ENCODE results near the gene SUPT20H.

The SUPT20H gene

GRCh38 chr13:36999054-36999714 is 60.3 kb downstream of the SUPT20H start, which contains the start of gene ALG5:
ALG5 (minus strand) TSS chr13:36999340; CDS start chr13:36999300, 40 bp downstream.
- DNase-seq (ENCODE audit: low read depth) = peak; percentile 96

DNA sequence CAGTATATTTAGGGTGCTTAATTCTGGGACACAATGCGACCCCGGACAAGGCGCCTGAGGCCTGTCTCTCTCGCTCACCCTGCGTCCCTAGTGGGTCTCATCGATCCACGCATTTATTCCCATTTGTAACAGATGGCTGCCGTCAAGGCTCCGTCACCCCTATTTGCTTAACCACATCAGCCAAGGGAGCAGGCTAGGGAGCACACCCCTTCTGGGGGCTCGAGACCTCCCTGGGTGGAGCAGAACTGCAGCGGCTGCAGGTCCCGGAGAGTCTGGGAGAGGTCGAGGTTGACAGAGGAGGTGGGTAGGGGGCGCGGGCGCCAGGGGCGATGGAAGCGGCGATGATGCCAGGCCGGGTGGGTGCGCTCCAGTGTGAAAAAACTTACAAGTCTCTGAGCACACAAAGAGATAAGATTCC is 60.9 kb downstream of the SUPT20H start:
- peak; percentile 6 for DNase-seq (ENCODE audit: low read depth)

GRCh38 chr13:36997716-36998427 is 61.6 kb downstream of the SUPT20H start:
- no peak for DNase-seq (ENCODE audit: low read depth)

GRCh38 chr13:36992362-36992761 is 67.1 kb downstream of the SUPT20H start:
- no peak for DNase-seq (ENCODE audit: low read depth)

DNA sequence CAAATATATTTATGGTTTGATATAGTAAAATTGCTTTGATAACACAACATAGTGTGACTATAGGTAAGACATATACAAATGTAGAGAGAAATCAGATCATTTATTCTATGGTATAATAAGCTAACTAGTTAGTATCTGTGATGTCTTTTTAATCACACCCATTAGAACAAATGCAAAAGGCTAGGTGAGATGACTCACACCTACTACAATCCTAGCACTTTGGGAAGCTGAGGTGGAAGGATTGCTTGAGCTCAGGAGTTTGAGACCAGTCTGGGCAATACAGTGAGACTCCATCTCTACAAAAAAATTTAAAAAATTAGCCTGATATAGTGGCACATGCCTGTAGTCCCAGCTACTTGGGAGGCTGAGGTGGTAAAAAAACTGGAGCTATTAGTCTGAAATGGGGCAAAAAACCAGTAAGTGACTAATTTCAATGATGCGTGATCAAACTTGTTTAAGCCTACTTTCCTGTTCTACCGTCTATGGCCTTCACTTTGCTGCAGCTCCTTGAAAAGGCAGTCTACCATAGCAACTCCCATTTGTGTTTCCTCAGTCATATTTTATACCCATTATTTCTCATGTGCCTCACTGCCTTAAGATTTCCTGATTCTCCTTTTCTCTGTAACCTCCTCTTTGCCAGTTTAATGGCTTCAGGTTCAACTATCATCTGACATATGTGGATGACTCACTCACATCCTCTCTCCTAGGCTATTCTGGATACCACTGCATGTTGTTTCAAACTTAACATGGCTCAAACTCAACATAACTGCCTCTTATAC is 72.8 kb downstream of the SUPT20H start:
- no peak for DNase-seq (ENCODE audit: low read depth)

DNA sequence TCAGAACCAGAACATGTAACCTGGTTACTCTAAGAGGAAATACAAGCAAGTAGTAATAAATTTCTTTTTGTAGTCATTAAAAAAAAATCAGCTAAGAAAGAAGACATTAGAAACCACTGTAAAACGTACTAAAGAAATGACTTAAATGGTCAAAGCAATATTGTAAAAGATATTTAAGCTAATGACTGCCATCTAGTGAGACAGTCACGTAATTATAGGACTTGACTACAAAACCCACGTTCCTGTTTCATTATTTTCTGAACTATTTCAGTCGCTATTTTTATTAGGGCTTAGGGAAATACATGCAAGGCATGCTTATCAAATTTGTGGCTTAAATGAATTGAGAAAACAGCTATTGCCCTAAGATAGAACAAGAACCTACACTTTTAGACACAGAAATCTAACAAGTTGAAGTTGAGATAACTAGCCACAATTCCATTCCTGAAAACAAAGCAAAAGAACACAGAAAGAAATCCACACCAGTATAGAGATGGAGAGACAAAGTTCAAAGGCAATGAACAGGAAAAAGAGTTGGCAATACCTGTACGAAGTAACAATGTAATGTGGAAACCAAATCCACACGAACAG is 78.2 kb downstream of the SUPT20H start:
- no peak for DNase-seq (ENCODE audit: low read depth)

GRCh38 chr13:36979361-36980050 is 80.0 kb downstream of the SUPT20H start:
- DNase-seq (ENCODE audit: low read depth) = no peak

- DNase-seq (ENCODE audit: low read depth) = no peak
Observed at GRCh38 chr13:36975172-36975571, 84.3 kb downstream of the SUPT20H start.

DNA sequence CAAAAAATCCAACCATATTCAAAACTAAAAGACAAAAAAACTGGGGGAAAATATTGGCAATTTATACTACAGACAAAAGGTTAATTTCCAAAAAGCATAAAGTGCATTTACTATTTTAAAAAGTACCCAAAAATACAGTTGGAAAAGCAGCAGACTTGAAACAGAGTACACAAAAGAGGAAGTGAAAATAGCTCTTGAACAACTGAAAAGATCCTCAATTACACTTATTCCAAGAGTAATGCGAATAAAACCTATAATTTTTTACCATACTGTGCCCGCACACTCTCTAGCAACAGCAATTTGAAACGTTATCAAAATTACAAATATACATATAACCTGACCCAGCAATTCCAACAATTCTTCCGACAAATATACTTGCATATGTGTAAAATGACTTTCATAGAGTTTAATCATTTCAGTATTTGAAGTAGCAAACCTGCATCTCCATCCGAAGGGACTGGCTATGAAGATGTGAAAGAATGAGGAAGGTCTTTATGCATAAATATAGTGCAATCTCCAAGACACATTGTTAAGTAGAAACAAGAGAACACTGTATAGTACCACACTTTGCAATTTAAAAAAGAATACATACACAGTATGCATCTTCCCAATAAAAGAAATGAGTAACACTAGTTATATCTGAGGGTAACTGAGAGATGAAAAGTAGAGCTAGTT is 85.7 kb downstream of the SUPT20H start:
- no peak for DNase-seq (ENCODE audit: low read depth)

DNA sequence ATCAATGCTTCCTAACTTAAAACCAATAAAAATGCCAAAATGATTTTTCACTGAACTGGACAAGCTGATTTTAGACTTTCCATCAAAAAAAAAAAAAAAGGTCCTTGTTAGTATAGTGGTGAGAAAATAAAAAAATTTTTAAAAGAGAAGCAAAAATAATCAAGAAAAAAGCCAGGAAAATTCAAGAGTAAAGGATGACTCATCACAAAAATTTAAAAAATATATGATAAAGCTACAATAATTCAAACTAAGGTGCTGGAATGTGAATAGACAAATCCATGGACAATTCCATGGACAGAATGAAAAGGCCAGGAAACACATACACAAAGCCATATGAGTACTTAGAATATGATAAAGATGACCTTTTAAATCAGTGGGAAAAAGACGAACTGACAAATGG is 86.5 kb downstream of the SUPT20H start:
- DNase-seq (ENCODE audit: low read depth) = no peak

DNA sequence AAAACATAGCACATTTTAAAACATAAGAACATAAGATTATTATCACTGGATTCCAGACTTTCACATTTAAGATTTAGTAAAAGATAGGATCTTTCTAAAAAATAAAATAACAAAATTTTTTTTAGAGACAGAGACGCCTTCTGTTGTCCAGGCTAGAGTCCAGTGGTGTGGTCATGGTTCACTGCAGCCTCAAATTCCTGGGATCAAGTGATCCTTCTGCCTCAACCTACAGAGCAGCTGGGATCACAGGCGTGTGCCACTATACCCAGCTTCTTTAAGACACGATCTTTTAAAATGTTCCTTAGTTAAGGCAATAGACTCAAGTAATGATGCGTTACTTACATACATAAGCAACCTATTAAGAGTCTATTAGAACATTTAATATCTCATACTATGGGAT is 93.1 kb downstream of the SUPT20H start:
- no peak for DNase-seq (ENCODE audit: low read depth)

- no peak for DNase-seq (ENCODE audit: low read depth)
Observed at GRCh38 chr13:36965767-36966166, 93.7 kb downstream of the SUPT20H start.

DNA sequence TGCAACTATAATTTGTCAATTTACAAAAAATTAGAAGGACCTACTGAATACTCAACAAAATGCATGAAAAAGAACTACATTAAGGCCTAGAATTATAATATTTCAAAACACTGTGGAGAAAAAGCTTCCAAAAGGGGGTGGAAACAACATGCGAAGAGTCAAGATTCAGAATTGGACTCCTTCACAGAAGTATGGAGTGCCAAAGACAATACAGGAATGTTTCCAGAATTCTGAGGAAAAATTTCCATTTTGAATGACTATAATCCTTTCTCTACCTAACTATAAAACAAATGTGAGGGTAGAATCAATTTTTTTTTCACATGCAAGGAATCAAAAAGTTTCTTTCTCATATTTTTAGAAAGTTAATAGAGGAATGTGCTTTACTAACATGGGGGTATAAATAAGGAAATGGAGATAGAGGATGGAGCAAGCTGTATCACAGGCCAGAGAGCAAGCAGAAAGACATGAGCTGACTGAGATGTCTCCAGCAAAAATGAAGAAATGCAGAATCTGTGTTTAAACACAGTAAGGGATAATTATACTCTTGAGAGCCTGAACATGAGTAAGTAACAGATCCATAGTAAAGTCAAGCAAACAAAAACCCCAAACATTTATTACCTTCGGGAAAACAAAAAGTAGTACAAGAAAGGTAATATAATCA is 99.9 kb downstream of the SUPT20H start:
- DNase-seq (ENCODE audit: low read depth) = no peak

Measured in stimulated activated CD8-positive, alpha-beta memory T cell treated with anti-CD3 and anti-CD28 coated beads, Interleukin-15, amount 100 ng/mL, for 24 hours (primary cell).